MM.1S (cell line): ENCODE measurements around the gene KCNJ5.
"Not testable (repeated sequence)": the region's sequence is repeated elsewhere in the genome, so short reads cannot be mapped to it uniquely, and the experiment has no call there.

Source experiments
- DNase-seq: peaks from one replicate; pipeline ENCODE4 v3.0.0-alpha.2; 2015
- H2AFZ ChIP-seq: fragments of 300-600 bp; sonication (generic); 2 replicates; pipeline ENCODE4 v1.6.0; 2016; ENCODE audit warnings: antibody characterized with exemption, low read length
- H3F3A ChIP-seq: fragments of 300-600 bp; sonication (generic); 2 replicates; pipeline ENCODE4 v1.6.1; 2016; ENCODE audit warnings: mild to moderate bottlenecking, antibody characterized with exemption, low read length, moderate library complexity, mixed read lengths; ENCODE audit not compliant: insufficient read depth
- H3K27ac ChIP-seq: fragments of 300-600 bp; sonication (generic); 2 replicates; pipeline ENCODE4 v1.5.1; 2016; ENCODE audit warnings: mild to moderate bottlenecking, low read length
- H3K27me3 ChIP-seq: fragments of 300-600 bp; sonication (generic); replicated peaks from 2 replicates; pipeline ENCODE4 v1.6.0; 2016; ENCODE audit warnings: low read length; ENCODE audit not compliant: insufficient read depth
- H3K36me3 ChIP-seq: fragments of 300-600 bp; sonication (generic); replicated peaks from 2 replicates; pipeline ENCODE4 v1.6.1; 2016; ENCODE audit warnings: mild to moderate bottlenecking, low read length, mixed read lengths; ENCODE audit not compliant: insufficient read depth
- H3K4me1 ChIP-seq: fragments of 300-600 bp; sonication (generic); 2 replicates; pipeline ENCODE4 v1.6.1; 2016; ENCODE audit warnings: low read length, mixed read lengths
- H3K4me2 ChIP-seq: fragments of 300-600 bp; sonication (generic); 2 replicates; pipeline ENCODE4 v1.6.0; 2016; ENCODE audit warnings: low read depth, low read length
- H3K4me3 ChIP-seq: fragments of 300-600 bp; sonication (generic); 2 replicates; pipeline ENCODE4 v1.5.1; 2016; ENCODE audit warnings: low read length, mixed read lengths
- H3K79me2 ChIP-seq: fragments of 300-600 bp; sonication (generic); 2 replicates; pipeline ENCODE4 v1.6.1; 2016; ENCODE audit warnings: mixed run types, low read length, mixed read lengths
- H3K9ac ChIP-seq: fragments of 300-600 bp; sonication (generic); 2 replicates; pipeline ENCODE4 v1.6.1; 2016; ENCODE audit warnings: low read length, mixed read lengths
- H3K9me2 ChIP-seq: fragments of 300-600 bp; sonication (generic); replicated peaks from 2 replicates; pipeline ENCODE4 v1.6.1; 2016; ENCODE audit warnings: mild to moderate bottlenecking, low read length, mixed read lengths; ENCODE audit not compliant: insufficient read depth
- H3K9me3 ChIP-seq: fragments of 300-600 bp; sonication (generic); replicated peaks from 2 replicates; pipeline ENCODE4 v1.6.1; 2016; ENCODE audit warnings: mild to moderate bottlenecking, low read length, mixed read lengths; ENCODE audit not compliant: insufficient read depth
- H4K20me1 ChIP-seq: fragments of 300-600 bp; sonication (generic); 2 replicates; pipeline ENCODE4 v1.6.1; 2016; ENCODE audit warnings: mild to moderate bottlenecking, low read length, moderate library complexity, mixed read lengths; ENCODE audit not compliant: insufficient read depth
- CTCF ChIP-seq: fragments of 300-600 bp; sonication (generic); IDR thresholded peaks from 2 replicates; pipeline ENCODE4 v1.5.1; 2016; ENCODE audit warnings: antibody characterized with exemption, low read length, mixed read lengths
- EZH2 ChIP-seq: fragments of 300-600 bp; sonication (generic); optimal IDR thresholded peaks from 2 replicates; pipeline ENCODE3; 2017; ENCODE audit warnings: low read depth, mild to moderate bottlenecking, antibody characterized with exemption, low read length, mixed read lengths
- EZH2phosphoT487 ChIP-seq: fragments of 300-600 bp; sonication (generic); IDR thresholded peaks from 2 replicates; pipeline ENCODE4 v1.6.1; 2018; ENCODE audit warnings: antibody characterized with exemption, low read length

Gene KCNJ5

GRCh38 chr11:128917144-128917724 lies 26.1 kb downstream of the KCNJ5 start:
- Histone ChIP-seq H3K4me3 (no peak overlapping the region), H3K9ac (no peak overlapping the region), H2AFZ (no peak overlapping the region), H3K9me3 (no peaks in the 10 kb centered on the region), H3K4me1 (peaks cover 7% of the 10 kb centered on the region; the same call in 1 of the 2 replicates), H3K27me3 (no peaks in the 10 kb centered on the region), H3K27ac (no peak overlapping the region), H3K36me3 (no peaks in the 10 kb centered on the region), H4K20me1 (no peaks in the 10 kb centered on the region), H3K4me2 (no peak overlapping the region), H3K79me2 (no peaks in the 10 kb centered on the region), H3K9me2 (no peaks in the 10 kb centered on the region), H3F3A (no peaks in the 10 kb centered on the region)
- TF ChIP-seq CTCF (no peak), EZH2 (no peak), EZH2phosphoT487 (no peak)
- DNase-seq, result no peak

GRCh38 chr11:128919216-128919615 lies 28.1 kb downstream of the KCNJ5 start:
- Histone ChIP-seq H3K4me1 (peaks cover 7% of the 10 kb centered on the region; the same call in 1 of the 2 replicates), H3K9me2 (no peaks in the 10 kb centered on the region), H3F3A (no peaks in the 10 kb centered on the region), H3K36me3 (no peaks in the 10 kb centered on the region), H3K79me2 (no peaks in the 10 kb centered on the region), H2AFZ (no peak overlapping the region), H3K4me3 (no peak overlapping the region), H3K9ac (no peak overlapping the region), H4K20me1 (no peaks in the 10 kb centered on the region), H3K4me2 (no peak overlapping the region), H3K27me3 (no peaks in the 10 kb centered on the region), H3K27ac (no peak overlapping the region), H3K9me3 (no peaks in the 10 kb centered on the region)
- TF ChIP-seq CTCF, result no peak
- no peak for DNase-seq

GRCh38 chr11:128919635-128920034 lies 28.5 kb downstream of the KCNJ5 start:
- H3K27me3 ChIP-seq, H3F3A ChIP-seq, H4K20me1 ChIP-seq, DNase-seq, H3K4me1 ChIP-seq, H3K79me2 ChIP-seq, H3K9ac ChIP-seq, H3K9me3 ChIP-seq, H3K27ac ChIP-seq, H2AFZ ChIP-seq, H3K36me3 ChIP-seq, H3K4me2 ChIP-seq, H3K9me2 ChIP-seq, H3K4me3 ChIP-seq: not testable (repeated sequence)

GRCh38 chr11:128920666-128921065 lies 29.5 kb downstream of the KCNJ5 start:
- Histone ChIP-seq H3K27me3 (no peaks in the 10 kb centered on the region), H4K20me1 (no peaks in the 10 kb centered on the region)
- TF ChIP-seq EZH2 (no peak), CTCF (no peak), EZH2phosphoT487 (no peak)

More at GRCh38 chr11:128920666-128921065, 29.5 kb downstream of the KCNJ5 start:
- Histone ChIP-seq H3K9me3 (no peaks in the 10 kb centered on the region), H3K9ac (no peak overlapping the region), H3K27ac (no peak overlapping the region), H3K4me1 (peaks cover 7% of the 10 kb centered on the region; the same call in 1 of the 2 replicates), H3K79me2 (no peaks in the 10 kb centered on the region), H3K4me2 (no peak overlapping the region), H3F3A (no peaks in the 10 kb centered on the region), H3K9me2 (no peaks in the 10 kb centered on the region), H3K4me3 (no peak overlapping the region), H2AFZ (no peak overlapping the region), H3K36me3 (no peaks in the 10 kb centered on the region)
- no peak for DNase-seq
